Smooth muscle cell (in vitro differentiated cells): ENCODE results near the gene WNK2. TPM values are rescaled to one million over a fixed set of nuclear protein-coding genes. Genes with fewer than 3 reads are reported as not detected.

Experiments used
- DNase-seq: peaks from one replicate; lab custom pipeline; 2025; ENCODE audit not compliant: unreplicated experiment; lab: John Stamatoyannopoulos, UW
- H2AFZ ChIP-seq: fragments of 200-600 bp; sonication (generic); 2 replicates; pipeline ENCODE4 v1.6.0; 2016; ENCODE audit warnings: antibody characterized with exemption, low read depth, mild to moderate bottlenecking
- H3F3A ChIP-seq: fragments of 200-600 bp; sonication (generic); 2 replicates; pipeline ENCODE4 v1.6.0; 2017; ENCODE audit warnings: antibody characterized with exemption, low read depth
- H3K27ac ChIP-seq: fragments of 200-600 bp; sonication (generic); 2 replicates; pipeline ENCODE4 v1.5.1; 2016; ENCODE audit warnings: low read depth, mild to moderate bottlenecking
- H3K27me3 ChIP-seq: fragments of 200-600 bp; sonication (generic); 2 replicates; pipeline ENCODE4 v1.6.1; 2016; ENCODE audit warnings: low read depth, mild to moderate bottlenecking
- H3K36me3 ChIP-seq: fragments of 200-600 bp; sonication (generic); 2 replicates; pipeline ENCODE4 v1.5.1; 2016; ENCODE audit warnings: low read depth
- H3K4me1 ChIP-seq: fragments of 200-600 bp; sonication (generic); 2 replicates; pipeline ENCODE4 v1.5.1; 2016; ENCODE audit warnings: low read depth
- H3K4me2 ChIP-seq: fragments of 200-600 bp; sonication (generic); 2 replicates; pipeline ENCODE4 v1.6.0; 2016; ENCODE audit warnings: mild to moderate bottlenecking
- H3K4me3 ChIP-seq: fragments of 200-600 bp; sonication (generic); 2 replicates; pipeline ENCODE4 v1.5.1; 2016; ENCODE audit warnings: mild to moderate bottlenecking
- H3K79me2 ChIP-seq: fragments of 200-600 bp; sonication (generic); 2 replicates; pipeline ENCODE4 v1.6.0; 2016; ENCODE audit warnings: low read depth, mild to moderate bottlenecking
- H3K9ac ChIP-seq: fragments of 200-600 bp; sonication (generic); 2 replicates; pipeline ENCODE4 v1.6.0; 2016; ENCODE audit warnings: low read depth
- H3K9me3 ChIP-seq: fragments of 200-600 bp; sonication (generic); replicated peaks from 2 replicates; pipeline ENCODE4 v1.5.1; 2016; ENCODE audit warnings: low read depth
- H4K20me1 ChIP-seq: fragments of 200-600 bp; sonication (generic); 2 replicates; pipeline ENCODE4 v1.6.0; 2016; ENCODE audit warnings: low read depth
- WGBS: methylation state at CpG from one replicate; pipeline ENCODE4 v1.1.7; 2016; ENCODE audit warnings: low lambda C conversion rate; 5-methylcytosine and 5-hydroxymethylcytosine counted together
- polyA plus RNA-seq: library from polyadenylated mRNA; unstranded; fragments of >200 nt; fragmentation: Nextera tagmentation; extraction: Ambion mirVana; gene quantifications from 2 replicates; pipeline ENCODE4 v1.2.1, GENCODE V29; 2016
- total RNA-seq: library from RNA; depleted of rRNA; stranded (reverse); fragments of >200 nt; gene quantifications from 2 replicates; pipeline ENCODE4 v1.2.3, GENCODE V29; 2014
- TF ChIP-seq, protein P1 (sequence below): fragments of 200-600 bp; sonication (generic); IDR thresholded peaks from 2 replicates; pipeline ENCODE4 v1.5.1; 2017; ENCODE audit warnings: borderline replicate concordance, mild to moderate bottlenecking, antibody characterized with exemption; ENCODE audit not compliant: insufficient read depth, poor library complexity, severe bottlenecking

Gene WNK2
- total and polyA plus RNA-seq, 2 experiments from 2014 or later = 0.27 to 0.31 TPM

DNA sequence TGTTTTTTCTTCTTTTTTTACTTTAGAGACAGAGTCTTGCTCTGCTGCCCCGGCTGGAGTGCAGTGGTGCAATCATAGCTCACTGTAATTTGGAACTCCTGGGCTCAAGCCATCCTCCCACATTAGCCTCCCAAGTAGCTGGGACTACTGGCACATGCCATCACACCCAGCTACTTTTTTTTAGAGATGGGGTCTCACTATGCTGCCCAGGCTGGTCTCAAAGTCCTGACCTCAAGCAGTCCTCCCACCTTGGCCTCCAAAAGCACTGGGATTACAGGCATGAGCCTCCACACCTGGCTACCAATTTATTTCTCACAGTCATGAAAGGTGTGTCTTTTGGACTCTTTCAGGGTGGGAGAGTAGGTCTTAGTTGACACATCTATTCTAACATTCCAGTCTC, 184.5 kb downstream of the WNK2 start:
- Histone ChIP-seq H4K20me1 (no peaks in the 10 kb centered on the region), H2AFZ (no peak overlapping the region), H3K4me3 (no peak overlapping the region), H3K4me1 (no peaks in the 10 kb centered on the region), H3K9ac (no peak overlapping the region), H3K36me3 (no peaks in the 10 kb centered on the region), H3K9me3 (no peaks in the 10 kb centered on the region), H3F3A (no peaks in the 10 kb centered on the region), H3K27me3 (no peaks in the 10 kb centered on the region), H3K79me2 (no peaks in the 10 kb centered on the region), H3K4me2 (no peak overlapping the region), H3K27ac (no peak overlapping the region)
- WGBS = 83% methylated on average over 1 of the region's 1 CpG
- TF ChIP-seq, protein P1, sequence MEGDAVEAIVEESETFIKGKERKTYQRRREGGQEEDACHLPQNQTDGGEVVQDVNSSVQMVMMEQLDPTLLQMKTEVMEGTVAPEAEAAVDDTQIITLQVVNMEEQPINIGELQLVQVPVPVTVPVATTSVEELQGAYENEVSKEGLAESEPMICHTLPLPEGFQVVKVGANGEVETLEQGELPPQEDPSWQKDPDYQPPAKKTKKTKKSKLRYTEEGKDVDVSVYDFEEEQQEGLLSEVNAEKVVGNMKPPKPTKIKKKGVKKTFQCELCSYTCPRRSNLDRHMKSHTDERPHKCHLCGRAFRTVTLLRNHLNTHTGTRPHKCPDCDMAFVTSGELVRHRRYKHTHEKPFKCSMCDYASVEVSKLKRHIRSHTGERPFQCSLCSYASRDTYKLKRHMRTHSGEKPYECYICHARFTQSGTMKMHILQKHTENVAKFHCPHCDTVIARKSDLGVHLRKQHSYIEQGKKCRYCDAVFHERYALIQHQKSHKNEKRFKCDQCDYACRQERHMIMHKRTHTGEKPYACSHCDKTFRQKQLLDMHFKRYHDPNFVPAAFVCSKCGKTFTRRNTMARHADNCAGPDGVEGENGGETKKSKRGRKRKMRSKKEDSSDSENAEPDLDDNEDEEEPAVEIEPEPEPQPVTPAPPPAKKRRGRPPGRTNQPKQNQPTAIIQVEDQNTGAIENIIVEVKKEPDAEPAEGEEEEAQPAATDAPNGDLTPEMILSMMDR = no peak
- DNase-seq = no peak

DNA sequence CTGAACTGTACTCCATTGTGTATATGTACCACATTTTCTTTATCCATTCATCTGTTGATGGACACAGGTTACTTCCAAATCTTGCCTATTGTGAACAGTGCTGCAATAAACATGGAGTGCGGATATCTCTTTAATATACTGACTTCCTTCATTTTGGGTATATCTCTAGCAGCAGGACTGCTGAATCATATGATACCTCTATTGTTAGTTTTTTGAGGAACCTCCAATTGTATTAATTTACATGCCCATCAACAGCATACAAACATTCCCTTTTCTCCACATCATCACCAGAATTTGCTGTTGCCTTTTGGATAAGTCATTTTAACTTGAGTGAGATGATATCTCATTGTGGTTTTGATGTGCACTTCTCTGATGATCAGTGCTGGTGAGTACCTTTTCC, 185.7 kb downstream of the WNK2 start:
- DNase-seq = no peak
- Histone ChIP-seq H3K27me3 (no peaks in the 10 kb centered on the region), H4K20me1 (no peaks in the 10 kb centered on the region), H3K4me3 (no peak overlapping the region), H3K4me1 (no peaks in the 10 kb centered on the region), H3F3A (no peaks in the 10 kb centered on the region), H3K27ac (no peak overlapping the region), H3K9me3 (no peaks in the 10 kb centered on the region), H3K4me2 (no peak overlapping the region), H3K79me2 (no peaks in the 10 kb centered on the region), H2AFZ (no peak overlapping the region), H3K36me3 (no peaks in the 10 kb centered on the region), H3K9ac (no peak overlapping the region)
- 93% methylated on average over 1 of the region's 1 CpG for WGBS
- TF ChIP-seq, protein P1 = no peak

Other genes with a start within 250 kb of the WNK2 start
- gene FGD3, start 236.6 kb upstream of the WNK2 start, total RNA-seq = 2.0 and 2.1 TPM in 2 replicates
- gene FGD3, start 236.6 kb upstream of the WNK2 start, polyA plus RNA-seq = 1.1 and 3.1 TPM in 2 replicates
- gene SUSD3, start 125.4 kb upstream of the WNK2 start, total RNA-seq = not detected in 2 replicates
- gene SUSD3, start 125.4 kb upstream of the WNK2 start, polyA plus RNA-seq = 0.34 TPM in 1 of 2 replicates, not detected in the other
- 41.6 and 86.0 TPM in 2 replicates for gene CARD19, start 87.9 kb upstream of the WNK2 start, total RNA-seq
- 88.1 TPM in 2 replicates for gene CARD19, start 87.9 kb upstream of the WNK2 start, polyA plus RNA-seq
- gene NINJ1, start 49.9 kb upstream of the WNK2 start, total RNA-seq = 31.5 and 34.3 TPM in 2 replicates
- gene NINJ1, start 49.9 kb upstream of the WNK2 start, polyA plus RNA-seq = 53.7 and 66.8 TPM in 2 replicates